DND-41 (cell line): ENCODE results near the gene ATP9B.

Experiments used
- ATAC-seq: fragments of 200-7000 bp; cut with Tn5 transposase; 3 replicates; pipeline ENCODE4 v1.9.1; 2021; ENCODE audit warnings: low read depth; ENCODE audit not compliant: insufficient read depth
- DNase-seq: peaks from one replicate; pipeline ENCODE4 v3.0.0-alpha.2; 2020
- H2AFZ ChIP-seq: 2 replicates; pipeline ENCODE4 v1.6.0; 2012; ENCODE audit warnings: low read depth, low read length
- H3K27ac ChIP-seq: 2 replicates; pipeline ENCODE4 v1.5.1; 2012; ENCODE audit warnings: low read length, inconsistent platforms
- H3K27me3 ChIP-seq: fragments of 200-600 bp; sonication (generic); 2 replicates; pipeline ENCODE4 v1.6.0; 2012; ENCODE audit warnings: low read length, mild to moderate bottlenecking, inconsistent platforms; ENCODE audit not compliant: insufficient read depth, poor library complexity
- H3K36me3 ChIP-seq: 2 replicates; pipeline ENCODE4 v1.5.1; 2012; ENCODE audit warnings: low read length, inconsistent platforms; ENCODE audit not compliant: insufficient read depth
- H3K4me1 ChIP-seq: 2 replicates; pipeline ENCODE4 v1.5.1; 2012; ENCODE audit warnings: mild to moderate bottlenecking, low read length; ENCODE audit not compliant: insufficient read depth
- H3K4me2 ChIP-seq: 2 replicates; pipeline ENCODE4 v1.6.0; 2012; ENCODE audit warnings: mild to moderate bottlenecking, moderate library complexity, low read length, inconsistent platforms; ENCODE audit not compliant: insufficient read depth
- H3K4me3 ChIP-seq, 2 experiments: fragments of 200-600 bp in 1 of 2; shearing (Covaris generic) in 1 of 2; 2 replicates each; pipeline ENCODE4 v1.5.1; 2012 to 2016; ENCODE audit warnings: inconsistent platforms in 2 of 2, low read length in 2 of 2, mild to moderate bottlenecking in 2 of 2, low read depth in 1 of 2, moderate library complexity in 1 of 2
- H3K79me2 ChIP-seq: 2 replicates; pipeline ENCODE4 v1.6.0; 2012; ENCODE audit warnings: low read length, inconsistent platforms; ENCODE audit not compliant: insufficient read depth
- H3K9ac ChIP-seq: 2 replicates; pipeline ENCODE4 v1.6.0; 2012; ENCODE audit warnings: low read depth, mild to moderate bottlenecking, inconsistent platforms, low read length, moderate library complexity
- H3K9me3 ChIP-seq: 2 replicates; pipeline ENCODE4 v1.5.1; 2012; ENCODE audit warnings: low read length, moderate library complexity, mild to moderate bottlenecking, inconsistent platforms; ENCODE audit not compliant: insufficient read depth, severe bottlenecking
- H4K20me1 ChIP-seq: 2 replicates; pipeline ENCODE4 v1.6.0; 2012; ENCODE audit warnings: low read length; ENCODE audit not compliant: insufficient read depth
- EZH2 ChIP-seq: IDR thresholded peaks from 3 replicates; pipeline ENCODE4 v1.6.1; 2012; ENCODE audit warnings: borderline replicate concordance, low read depth, mild to moderate bottlenecking, moderate library complexity, low read length, inconsistent platforms; ENCODE audit not compliant: severe bottlenecking
- TF ChIP-seq, protein P1 (sequence below): IDR thresholded peaks from 2 replicates; pipeline ENCODE4 v1.5.1; 2012; ENCODE audit warnings: borderline replicate concordance, low read length, moderate library complexity, mild to moderate bottlenecking; ENCODE audit not compliant: poor library complexity, severe bottlenecking; ENCODE audit errors: extremely low read depth

ATP9B gene

DNA sequence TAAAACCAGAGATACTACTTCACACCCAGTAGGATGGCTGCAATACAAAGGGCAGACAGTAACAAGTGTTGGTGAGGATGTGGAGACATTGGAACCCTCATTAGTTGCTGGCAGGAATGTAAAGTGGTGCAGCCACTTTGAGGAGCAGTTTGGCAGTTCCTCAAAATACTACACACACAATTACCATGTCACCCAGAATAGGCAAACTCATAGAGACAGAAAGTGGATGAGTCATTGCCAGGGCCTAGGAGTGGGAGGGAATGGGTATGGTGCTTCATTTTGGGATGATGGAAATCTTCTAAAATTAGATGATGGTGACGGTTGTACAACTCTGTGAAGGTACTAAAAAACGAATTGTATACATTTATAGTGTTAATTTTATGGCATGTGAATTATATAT is 54.8 kb downstream of the ATP9B start:
- DNase-seq (no peak), ATAC-seq (no peak)
- Histone ChIP-seq H3K4me2 (no peak overlapping the region), H4K20me1 (no peaks in the 10 kb centered on the region), H3K9me3 (no peaks in the 10 kb centered on the region), H2AFZ (no peak overlapping the region), H3K36me3 (peaks cover 26% of the 10 kb centered on the region), H3K9ac (no peak overlapping the region), H3K4me3 (no peak overlapping the region), H3K27me3 (no peaks in the 10 kb centered on the region), H3K79me2 (no peaks in the 10 kb centered on the region), H3K27ac (no peak overlapping the region), H3K4me1 (no peaks in the 10 kb centered on the region)
- TF ChIP-seq, protein P1, sequence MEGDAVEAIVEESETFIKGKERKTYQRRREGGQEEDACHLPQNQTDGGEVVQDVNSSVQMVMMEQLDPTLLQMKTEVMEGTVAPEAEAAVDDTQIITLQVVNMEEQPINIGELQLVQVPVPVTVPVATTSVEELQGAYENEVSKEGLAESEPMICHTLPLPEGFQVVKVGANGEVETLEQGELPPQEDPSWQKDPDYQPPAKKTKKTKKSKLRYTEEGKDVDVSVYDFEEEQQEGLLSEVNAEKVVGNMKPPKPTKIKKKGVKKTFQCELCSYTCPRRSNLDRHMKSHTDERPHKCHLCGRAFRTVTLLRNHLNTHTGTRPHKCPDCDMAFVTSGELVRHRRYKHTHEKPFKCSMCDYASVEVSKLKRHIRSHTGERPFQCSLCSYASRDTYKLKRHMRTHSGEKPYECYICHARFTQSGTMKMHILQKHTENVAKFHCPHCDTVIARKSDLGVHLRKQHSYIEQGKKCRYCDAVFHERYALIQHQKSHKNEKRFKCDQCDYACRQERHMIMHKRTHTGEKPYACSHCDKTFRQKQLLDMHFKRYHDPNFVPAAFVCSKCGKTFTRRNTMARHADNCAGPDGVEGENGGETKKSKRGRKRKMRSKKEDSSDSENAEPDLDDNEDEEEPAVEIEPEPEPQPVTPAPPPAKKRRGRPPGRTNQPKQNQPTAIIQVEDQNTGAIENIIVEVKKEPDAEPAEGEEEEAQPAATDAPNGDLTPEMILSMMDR = no peak
- no peak for TF ChIP-seq EZH2

- H3K9ac ChIP-seq = no peak overlapping the region
- peaks cover 42% of the 10 kb centered on the region for H3K36me3 ChIP-seq
- ATAC-seq (no peak), DNase-seq (no peak)
- H3K27me3 ChIP-seq = no peaks in the 10 kb centered on the region
- H3K79me2 ChIP-seq = no peaks in the 10 kb centered on the region
- TF ChIP-seq, protein P1 = no peak
- TF ChIP-seq EZH2 = no peak
- H3K4me3 ChIP-seq = no peak overlapping the region
- no peak overlapping the region for H3K27ac ChIP-seq
- H3K4me1 ChIP-seq = no peaks in the 10 kb centered on the region
- no peaks in the 10 kb centered on the region for H4K20me1 ChIP-seq
- no peak overlapping the region for H2AFZ ChIP-seq
- H3K4me2 ChIP-seq = no peak overlapping the region
- H3K9me3 ChIP-seq = no peaks in the 10 kb centered on the region
Measured at GRCh38 chr18:79129120-79129519, 59.9 kb downstream of the ATP9B start.

- Histone ChIP-seq H3K9me3 (no peaks in the 10 kb centered on the region), H3K27me3 (no peaks in the 10 kb centered on the region), H3K27ac (no peak overlapping the region), H3K4me1 (peaks cover 11% of the 10 kb centered on the region), H2AFZ (no peak overlapping the region), H3K36me3 (peaks cover 30% of the 10 kb centered on the region), H3K9ac (no peak overlapping the region), H3K4me3 (no peak overlapping the region), H3K4me2 (no peak overlapping the region), H3K79me2 (peaks cover 8% of the 10 kb centered on the region; the same call in 1 of the 2 replicates), H4K20me1 (0 out of 2 replicates have a peak, but pooled peaks cover 2% of the 10 kb centered on the region)
- DNase-seq (no peak), ATAC-seq (no peak)
- TF ChIP-seq EZH2 = no peak
- TF ChIP-seq, protein P1 = no peak
Measured at GRCh38 chr18:79133724-79134123, 64.5 kb downstream of the ATP9B start.

- no peaks in the 10 kb centered on the region for H3K27me3 ChIP-seq
- ATAC-seq = no peak
- no peak overlapping the region for H3K4me2 ChIP-seq
- no peak overlapping the region for H2AFZ ChIP-seq
- no peak overlapping the region for H3K4me3 ChIP-seq
- peaks cover 22% of the 10 kb centered on the region for H3K4me1 ChIP-seq
- no peak overlapping the region for H3K9ac ChIP-seq
- no peak for DNase-seq
- peaks cover 8% of the 10 kb centered on the region; the same call in 1 of the 2 replicates for H3K79me2 ChIP-seq
- no peak for TF ChIP-seq EZH2
- TF ChIP-seq, protein P1 = no peak
- 0 out of 2 replicates have a peak, but pooled peaks cover 2% of the 10 kb centered on the region for H4K20me1 ChIP-seq
- no peaks in the 10 kb centered on the region for H3K9me3 ChIP-seq
- H3K27ac ChIP-seq = no peak overlapping the region
- H3K36me3 ChIP-seq = peaks cover 24% of the 10 kb centered on the region; the same call in 1 of the 2 replicates
Measured at GRCh38 chr18:79135924-79136323, 66.7 kb downstream of the ATP9B start.
